ENCODE data around the gene TICRR. TPM values are rescaled to one million over a fixed set of nuclear protein-coding genes. Genes with fewer than 3 reads are reported as not detected.

Gene TICRR
- total RNA-seq, 4 donors from 2014 or later: 0.60 TPM; not detected in 3

DNA sequence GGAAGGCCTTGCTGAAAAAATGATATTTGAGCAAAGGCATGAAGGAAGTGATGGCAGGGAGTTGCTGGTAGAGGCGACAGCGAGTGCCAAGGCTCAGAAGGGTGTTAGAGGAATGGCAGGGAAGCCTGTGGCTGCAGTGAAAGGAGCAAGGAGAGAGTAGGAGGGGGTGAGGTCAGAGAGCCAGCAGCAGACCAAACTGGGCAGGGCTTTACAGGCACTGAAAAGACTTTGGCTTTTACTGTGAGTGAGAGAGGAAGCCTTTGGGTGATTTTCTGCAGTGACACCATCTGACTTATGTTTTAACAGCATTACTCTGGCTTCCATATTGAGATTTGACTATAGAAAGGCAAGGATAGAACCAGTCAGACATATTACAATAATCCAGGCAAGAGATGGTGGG lies 11.4 kb downstream of the TICRR start:
- DNase-seq (ENCODE audit: low spot score in 2 of 2): no peak
- WGBS, 2 donors: 88 to 97% methylated on average over 2 of the region's 2 CpGs
- H3K4me3 ChIP-seq: no peak overlapping the region
- no peak overlapping the region for H3K27ac ChIP-seq
- H3K27me3 ChIP-seq: no peaks in the 10 kb centered on the region
- TF ChIP-seq CTCF (IDR thresholded peaks at IDR 0.05) (no peak), POLR2A (IDR thresholded peaks at IDR 0.05) (no peak), EP300 (IDR thresholded peaks at IDR 0.05) (no peak)
- H3K36me3 ChIP-seq: no peaks in the 10 kb centered on the region
- no peaks in the 10 kb centered on the region for H3K9me3 ChIP-seq
- H3K4me1 ChIP-seq: no peaks in the 10 kb centered on the region

DNA sequence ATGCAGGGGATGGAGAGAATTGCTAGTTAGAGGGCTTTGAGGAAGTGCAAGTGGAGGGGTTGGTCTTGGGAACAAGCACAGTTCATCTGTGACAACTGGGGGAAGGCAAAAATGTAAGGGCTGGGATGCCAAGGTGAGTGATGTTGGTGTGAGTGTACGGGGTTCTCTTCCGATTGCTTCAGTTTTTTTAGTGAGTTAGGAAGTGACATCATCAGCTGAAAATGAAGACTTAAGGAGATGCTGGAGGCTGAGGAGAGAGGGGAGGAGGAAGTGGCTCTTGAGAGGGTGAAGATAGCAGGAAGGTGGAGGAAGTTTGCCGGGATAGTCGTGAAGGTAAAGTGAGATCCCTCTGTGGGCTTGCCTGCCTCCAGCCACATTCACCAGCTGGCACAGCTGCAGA lies 12.7 kb downstream of the TICRR start:
- Histone ChIP-seq H3K27ac (no peak overlapping the region), H3K9me3 (no peaks in the 10 kb centered on the region), H3K27me3 (no peaks in the 10 kb centered on the region), H3K4me1 (no peaks in the 10 kb centered on the region), H3K4me3 (no peak overlapping the region), H3K36me3 (no peaks in the 10 kb centered on the region)
- 69 to 72% methylated on average over 4 of the region's 4 CpGs for WGBS, 2 donors
- DNase-seq (ENCODE audit: low spot score in 2 of 2): no peak
- TF ChIP-seq CTCF (IDR thresholded peaks at IDR 0.05) (no peak), POLR2A (IDR thresholded peaks at IDR 0.05) (no peak), EP300 (IDR thresholded peaks at IDR 0.05) (no peak)

- Histone ChIP-seq H3K27me3 (no peaks in the 10 kb centered on the region), H3K27ac (no peak overlapping the region), H3K4me1 (no peaks in the 10 kb centered on the region), H3K4me3 (no peak overlapping the region), H3K9me3 (no peaks in the 10 kb centered on the region), H3K36me3 (no peaks in the 10 kb centered on the region)
- 85 to 89% methylated on average over 5 of the region's 5 CpGs for WGBS, 2 donors
- DNase-seq (ENCODE audit: low spot score in 2 of 2): no peak
- TF ChIP-seq CTCF (IDR thresholded peaks at IDR 0.05) (no peak), EP300 (IDR thresholded peaks at IDR 0.05) (no peak), POLR2A (IDR thresholded peaks at IDR 0.05) (no peak)
These were observed 16.6 kb downstream of the TICRR start for GRCh38 chr15:89591834-89592233.

DNA sequence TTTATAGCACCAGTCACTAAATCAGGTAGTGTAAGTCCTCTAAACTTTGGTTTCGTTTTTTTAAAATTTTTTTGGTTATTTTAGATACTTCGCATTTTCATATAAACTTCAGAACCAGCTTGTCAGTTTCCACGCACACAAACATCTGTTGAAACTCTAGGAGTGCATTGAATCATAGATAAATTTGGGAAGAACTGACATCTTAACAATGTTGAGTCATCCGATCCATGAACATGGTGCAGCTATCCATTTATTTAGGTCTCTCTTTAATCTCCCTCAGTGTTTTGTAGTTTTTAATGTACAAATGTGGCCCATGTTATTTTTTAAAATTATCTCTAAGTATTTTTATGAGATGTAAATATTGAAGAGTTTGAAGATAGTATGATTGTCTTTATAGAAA lies 17.7 kb downstream of the TICRR start:
- Histone ChIP-seq H3K9me3 (no peaks in the 10 kb centered on the region), H3K36me3 (no peaks in the 10 kb centered on the region), H3K27me3 (no peaks in the 10 kb centered on the region), H3K4me3 (no peak overlapping the region), H3K4me1 (no peaks in the 10 kb centered on the region), H3K27ac (no peak overlapping the region)
- no peak for DNase-seq (ENCODE audit: low spot score in 2 of 2)
- TF ChIP-seq POLR2A (IDR thresholded peaks at IDR 0.05) (no peak), EP300 (IDR thresholded peaks at IDR 0.05) (no peak), CTCF (IDR thresholded peaks at IDR 0.05) (no peak)
- 95 to 96% methylated on average over 4 of the region's 4 CpGs for WGBS, 2 donors

DNA sequence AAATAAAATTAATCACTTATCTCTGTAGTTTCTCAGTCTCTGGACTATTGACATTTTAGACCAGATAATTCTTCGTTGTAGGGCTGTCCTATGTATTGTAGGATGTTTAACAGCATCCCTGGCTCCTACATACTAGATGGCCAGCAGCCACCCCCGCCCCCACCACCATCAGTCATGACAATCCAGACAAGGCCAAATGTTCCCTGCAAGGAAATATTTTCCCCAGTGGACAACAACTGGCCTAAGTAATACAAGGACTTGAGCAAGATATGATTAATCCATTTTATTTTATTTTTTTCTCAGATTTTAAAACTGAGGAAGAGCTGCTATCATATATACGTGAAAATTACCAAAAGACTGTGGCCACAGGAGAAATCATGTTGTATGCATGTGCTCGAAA lies 23.8 kb downstream of the TICRR start:
- Histone ChIP-seq H3K36me3 (no peaks in the 10 kb centered on the region), H3K4me3 (no peak overlapping the region), H3K4me1 (no peaks in the 10 kb centered on the region), H3K9me3 (no peaks in the 10 kb centered on the region), H3K27me3 (no peaks in the 10 kb centered on the region), H3K27ac (no peak overlapping the region)
- 97 to 99% methylated on average over 4 of the region's 4 CpGs for WGBS, 2 donors
- DNase-seq (ENCODE audit: low spot score in 2 of 2): no peak
- TF ChIP-seq CTCF (IDR thresholded peaks at IDR 0.05) (no peak), POLR2A (IDR thresholded peaks at IDR 0.05) (no peak), EP300 (IDR thresholded peaks at IDR 0.05) (no peak)

Data from tibial nerve (tissue), 4 donors.